Occipital lobe (tissue), 2 donors: ENCODE results near the gene SMIM12. TPM values are rescaled to one million over a fixed set of nuclear protein-coding genes. Genes with fewer than 3 reads are reported as not detected.

Source experiments
- DNase-seq: peaks from one replicate; lab custom pipeline; 2025; lab: John Stamatoyannopoulos, UW
- total RNA-seq: library from RNA; depleted of rRNA; stranded (reverse); fragments of >200 nt; gene quantifications from one replicate; pipeline ENCODE4 v1.2.3, GENCODE V29; 2014

SMIM12 gene, protein sequence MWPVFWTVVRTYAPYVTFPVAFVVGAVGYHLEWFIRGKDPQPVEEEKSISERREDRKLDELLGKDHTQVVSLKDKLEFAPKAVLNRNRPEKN
- 8.6 TPM for total RNA-seq

DNA sequence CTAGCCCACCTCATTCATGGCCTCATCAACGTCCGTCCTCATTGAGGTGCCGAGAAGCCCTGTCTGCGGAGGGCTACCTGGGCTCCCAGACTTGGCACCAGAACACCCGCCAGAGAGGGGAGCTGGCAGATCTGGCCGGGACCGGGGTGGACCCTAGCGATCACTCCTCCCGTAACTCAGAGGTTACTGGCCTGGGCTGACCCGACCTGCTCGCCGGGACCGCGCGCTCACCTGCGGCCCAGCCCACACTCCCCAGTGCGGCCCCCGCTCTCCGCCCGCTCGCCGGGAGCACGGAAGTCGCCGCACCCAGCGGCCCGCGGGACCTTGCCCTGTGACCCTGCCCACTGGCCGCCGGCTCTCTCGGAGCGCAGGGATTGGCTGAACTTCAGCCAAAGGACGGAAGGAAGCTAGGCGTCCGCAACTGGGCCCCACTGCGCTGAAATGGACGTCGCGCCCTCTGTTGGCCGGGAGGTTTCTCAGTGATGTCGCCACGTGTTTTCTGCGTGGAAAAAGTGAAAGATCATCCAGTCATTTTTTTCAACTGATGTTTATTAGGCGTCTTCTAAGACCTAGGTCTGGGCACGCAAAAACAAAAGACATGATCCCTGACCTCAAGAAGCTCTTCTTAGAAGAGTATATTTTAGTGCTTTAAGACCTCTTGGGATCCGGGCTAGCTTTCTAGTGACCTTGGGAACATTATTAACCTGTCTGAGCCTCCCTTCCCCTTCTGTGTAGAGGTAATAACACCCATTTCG lies at the start of gene SMIM12:
Gene SMIM12 (minus strand): TSS at position 304 of the 755 bp plus-strand sequence. CDS start 3,772 bp downstream, outside the sequence.
- DNase-seq: peak; percentile 92

DNA sequence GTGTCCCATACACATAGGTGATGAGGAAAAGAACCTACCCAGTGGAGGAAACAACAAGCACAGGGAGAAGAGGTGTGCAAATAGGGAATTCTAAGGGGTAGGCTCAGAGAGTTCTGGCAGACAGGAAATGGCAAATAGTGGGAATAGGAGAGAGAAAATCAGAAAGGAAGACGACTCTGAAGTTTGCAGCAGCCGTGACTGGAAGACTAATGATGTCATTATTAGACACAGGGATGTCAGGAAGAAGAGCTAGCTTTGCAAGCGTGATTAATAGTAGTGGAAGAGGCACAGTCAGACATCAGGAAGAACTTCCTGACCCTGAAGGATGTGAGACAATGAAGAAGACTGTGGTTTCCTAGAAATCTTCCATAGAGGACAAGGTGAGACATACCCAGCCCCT lies 48.8 kb upstream of the SMIM12 start:
- DNase-seq: no peak

DNA sequence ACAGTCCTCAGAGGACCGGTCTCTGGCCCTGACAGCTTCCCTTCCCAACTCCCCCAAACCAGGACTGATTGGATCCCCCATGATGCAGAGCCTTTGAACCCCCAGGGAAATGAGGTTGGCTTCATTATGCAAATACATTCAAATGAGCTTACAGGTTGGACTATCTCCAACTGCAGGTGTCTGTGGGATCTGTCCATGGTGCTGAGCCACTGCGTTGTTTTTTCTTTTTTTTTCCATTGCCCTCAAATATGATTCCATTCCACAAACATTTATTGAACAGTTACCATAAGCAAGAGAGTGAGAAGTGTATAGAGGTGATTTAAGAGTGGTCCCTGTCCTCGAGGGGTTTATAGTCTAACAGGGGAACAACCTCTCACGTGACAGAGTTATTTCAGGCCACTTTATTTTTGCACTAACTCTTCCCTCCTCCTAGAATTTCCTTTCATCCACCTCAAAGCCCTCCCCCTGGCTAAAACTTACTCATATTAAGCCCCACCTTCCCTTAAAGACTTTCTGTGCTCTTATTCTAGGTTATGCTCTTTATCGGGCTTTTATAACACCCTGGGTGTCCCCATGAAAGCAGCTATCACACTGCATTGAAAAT lies 48.0 kb upstream of the SMIM12 start:
- no peak for DNase-seq

DNA sequence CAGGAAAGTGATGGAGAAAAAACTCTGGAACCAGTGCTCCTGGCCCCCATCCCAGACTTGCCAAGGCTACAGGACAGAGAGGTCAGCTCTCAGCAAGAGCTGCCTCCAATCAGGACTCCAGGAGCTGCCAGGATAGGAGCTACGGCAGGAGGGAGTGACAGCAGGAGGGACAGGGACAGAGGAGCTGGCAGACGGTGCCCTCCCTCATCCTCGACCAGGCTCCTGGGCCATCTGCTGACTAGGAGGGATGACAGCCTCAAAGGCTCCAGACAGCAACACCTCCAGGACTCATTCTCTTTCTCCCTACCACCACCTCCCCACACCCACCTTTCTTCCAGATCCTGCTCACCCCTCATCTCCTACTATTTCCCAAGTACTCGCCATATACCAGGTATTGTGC lies 47.2 kb upstream of the SMIM12 start:
- DNase-seq: peak; percentile 25

DNA sequence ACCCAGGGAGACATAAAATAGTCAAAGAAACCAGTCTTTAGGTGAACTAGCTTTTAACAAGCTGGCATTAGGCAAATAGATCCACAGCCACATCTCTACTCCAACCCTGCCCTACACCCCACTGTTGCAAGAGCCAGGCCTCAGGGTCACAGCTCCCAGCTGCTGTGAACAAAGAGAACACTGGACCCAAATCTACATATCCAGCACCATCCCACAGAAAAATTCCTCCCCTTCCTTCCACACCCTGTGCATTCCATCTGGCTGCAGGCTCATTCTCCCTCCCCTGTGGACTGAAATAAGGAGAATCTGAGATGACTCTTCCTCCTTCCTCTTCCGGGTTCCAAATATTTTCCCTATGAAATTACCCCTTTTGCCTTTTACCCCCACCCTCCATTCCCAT lies 46.7 kb upstream of the SMIM12 start:
- DNase-seq: no peak

DNA sequence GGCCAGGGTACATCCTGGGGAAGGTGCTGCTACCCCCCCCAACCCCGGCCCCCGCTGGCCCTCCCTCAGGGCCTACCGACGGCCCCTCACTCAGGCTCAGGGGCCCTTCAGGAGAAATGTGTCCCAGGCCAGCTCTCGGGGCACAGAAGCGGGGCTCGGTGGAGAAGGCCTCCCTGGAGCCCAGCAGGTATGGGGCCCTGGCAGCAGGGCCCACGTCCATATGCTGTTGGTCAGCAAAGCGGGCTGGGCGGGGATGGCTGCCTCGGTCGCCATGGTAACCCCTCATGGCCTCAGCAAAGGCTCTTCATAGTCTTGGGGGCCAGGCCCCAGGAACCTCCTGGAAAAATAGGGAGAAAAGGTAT lies 45.5 kb upstream of the SMIM12 start:
- DNase-seq: no peak

DNA sequence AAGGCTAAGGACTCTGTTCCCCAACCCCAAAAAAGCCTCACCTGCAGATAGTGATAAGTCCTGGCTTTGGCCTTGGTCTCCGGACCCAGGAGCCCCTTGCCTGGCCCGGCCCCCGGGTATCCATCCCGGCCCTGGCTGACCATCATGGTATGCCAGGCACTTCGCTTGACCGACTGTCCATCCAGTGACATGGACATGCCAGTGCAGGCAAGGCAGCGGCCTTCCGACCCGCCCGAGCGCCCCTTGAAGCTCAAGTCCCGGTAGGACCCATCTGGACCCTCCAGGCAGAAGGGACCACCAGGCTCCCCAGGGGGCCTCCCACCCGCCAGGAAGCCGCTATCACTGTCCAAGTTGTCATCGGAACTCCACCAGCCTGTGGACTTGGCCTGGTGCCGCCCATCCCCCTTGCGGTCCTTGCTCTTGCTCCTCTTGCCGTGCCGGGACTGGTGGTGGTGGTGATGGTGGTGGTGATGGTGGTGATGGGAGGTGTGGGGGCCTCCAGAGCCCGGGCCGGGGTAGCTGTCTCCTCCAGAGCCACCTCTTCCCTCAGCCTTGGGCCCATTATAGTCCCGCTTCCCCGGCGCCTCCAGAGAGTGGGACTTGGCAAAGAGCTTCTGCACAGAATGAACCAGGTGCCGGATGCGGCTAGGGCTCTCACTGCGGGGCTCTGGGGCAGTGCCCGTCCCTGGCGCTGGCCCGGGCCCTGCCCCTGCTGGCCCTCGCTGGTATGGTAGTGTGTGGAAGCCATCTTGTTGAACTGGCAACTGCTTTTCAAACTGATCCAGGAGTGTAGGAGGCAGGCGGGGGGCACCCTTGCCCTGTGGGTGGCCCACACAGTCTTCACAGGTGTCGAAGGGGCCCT lies 44.9 kb upstream of the SMIM12 start:
- no peak for DNase-seq

DNA sequence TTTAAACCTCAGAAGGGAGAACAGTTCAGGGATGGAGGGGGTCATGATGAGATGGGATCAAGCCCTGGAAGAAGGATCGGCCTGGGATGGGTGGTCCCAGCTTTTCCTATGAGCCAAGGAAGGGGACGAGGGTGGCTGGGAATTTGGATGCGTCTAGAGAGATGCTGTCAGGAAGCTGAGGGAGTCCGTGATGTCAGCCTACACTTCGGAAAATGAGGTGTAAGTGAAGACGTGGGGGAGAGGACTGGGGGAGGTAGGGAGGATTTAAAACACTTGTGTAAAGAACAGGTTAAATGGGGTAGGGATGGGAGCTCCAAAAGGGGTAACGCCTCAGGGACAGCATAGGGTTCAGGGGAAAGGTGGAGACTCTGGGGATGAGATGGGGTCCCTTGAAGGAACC lies 42.4 kb upstream of the SMIM12 start:
- DNase-seq: no peak

DNA sequence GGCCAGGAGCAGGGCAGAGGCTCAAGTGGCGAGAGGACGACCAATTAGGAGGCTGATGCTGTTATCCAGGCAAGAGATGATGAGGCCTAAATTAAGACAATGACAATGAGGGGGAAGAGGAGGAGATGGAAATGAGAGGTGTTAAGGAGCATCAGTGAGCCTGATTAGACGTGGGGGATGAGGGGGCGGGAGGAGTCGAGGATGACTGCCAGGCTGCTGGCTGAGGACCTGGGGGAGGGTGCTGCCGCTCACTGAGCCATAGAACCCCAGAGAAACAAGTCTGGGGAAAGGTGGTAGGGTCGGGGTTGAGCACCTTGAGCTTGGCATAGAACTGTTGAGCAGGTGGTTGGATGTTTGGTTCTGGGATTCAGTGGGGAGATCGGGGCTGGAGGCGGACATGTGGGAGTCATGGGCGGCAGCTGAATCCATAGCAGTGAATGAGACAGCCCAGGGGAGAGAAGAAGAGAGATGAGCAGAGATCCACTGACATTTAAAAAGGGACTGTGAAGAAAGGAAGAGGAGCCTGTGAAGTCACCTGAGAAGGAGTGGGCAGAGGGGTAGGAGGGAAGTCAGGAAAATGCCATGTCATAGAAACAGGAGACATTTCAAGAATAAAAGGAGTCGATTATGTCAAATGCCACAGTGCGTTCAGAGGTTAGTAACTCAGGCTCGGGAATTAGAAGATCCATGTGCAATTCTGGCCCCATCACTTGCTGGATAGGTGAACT lies 41.4 kb upstream of the SMIM12 start:
- peak; percentile 36 for DNase-seq

DNA sequence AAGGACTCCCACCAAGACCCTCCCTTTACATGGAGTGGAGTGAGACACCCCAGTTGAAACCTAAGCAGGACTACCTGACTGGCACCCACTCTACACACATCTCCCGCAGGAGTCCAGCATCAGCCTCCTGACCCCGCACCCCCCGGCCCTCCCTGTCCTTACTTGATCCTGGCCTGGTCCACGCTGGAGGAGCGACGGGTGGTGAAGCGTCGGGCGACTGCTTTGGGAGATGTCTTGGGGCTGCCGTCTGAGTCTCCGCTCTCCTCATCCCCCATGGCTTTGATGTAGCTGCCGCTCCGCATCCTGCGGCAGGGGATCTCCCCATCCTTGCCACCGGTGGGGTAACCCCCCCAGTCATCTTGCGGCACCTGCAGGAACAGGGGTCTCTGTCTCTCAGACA lies 40.4 kb upstream of the SMIM12 start:
- DNase-seq: no peak

DNA sequence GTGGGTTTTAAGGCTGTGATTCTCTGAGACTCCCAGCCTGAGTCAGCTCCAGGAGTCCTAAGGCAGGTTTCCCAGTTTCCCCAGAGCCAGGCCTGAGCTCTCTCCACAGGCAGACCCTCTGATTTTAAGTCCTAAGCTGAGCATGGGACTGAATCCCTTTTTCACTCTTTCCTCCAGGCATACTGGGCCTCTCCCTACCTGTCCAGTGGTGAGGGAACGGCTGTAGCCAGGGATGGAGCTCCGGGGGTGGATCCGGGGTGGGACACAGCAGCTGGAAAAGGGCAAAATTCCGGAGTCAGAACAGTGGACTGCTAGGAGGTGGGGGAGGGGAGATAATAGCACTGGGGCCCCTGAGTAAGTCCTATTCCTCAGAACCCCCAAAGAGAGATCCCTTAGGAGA lies 39.9 kb upstream of the SMIM12 start:
- DNase-seq: no peak

DNA sequence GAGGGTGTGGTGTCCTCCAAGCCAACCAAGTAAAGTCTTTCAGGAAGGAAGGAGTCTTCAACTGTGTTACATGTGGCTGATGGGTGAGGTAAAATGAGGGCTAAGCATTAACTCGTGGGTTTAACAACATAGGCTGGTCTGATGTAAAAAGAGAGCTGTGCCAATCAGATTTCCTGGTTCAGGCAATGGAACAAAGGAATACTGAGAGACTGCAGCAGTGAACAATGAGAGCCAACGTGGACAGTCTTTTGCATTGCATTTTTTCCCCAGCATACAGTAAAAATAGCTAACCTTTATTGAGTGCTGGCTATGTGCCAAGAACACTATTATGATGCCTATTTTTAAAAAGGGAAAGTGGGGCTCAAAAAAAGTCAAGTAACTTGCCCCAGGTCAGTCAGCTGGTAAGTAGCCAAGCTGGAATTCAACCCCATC lies 38.8 kb upstream of the SMIM12 start:
- no peak for DNase-seq

DNA sequence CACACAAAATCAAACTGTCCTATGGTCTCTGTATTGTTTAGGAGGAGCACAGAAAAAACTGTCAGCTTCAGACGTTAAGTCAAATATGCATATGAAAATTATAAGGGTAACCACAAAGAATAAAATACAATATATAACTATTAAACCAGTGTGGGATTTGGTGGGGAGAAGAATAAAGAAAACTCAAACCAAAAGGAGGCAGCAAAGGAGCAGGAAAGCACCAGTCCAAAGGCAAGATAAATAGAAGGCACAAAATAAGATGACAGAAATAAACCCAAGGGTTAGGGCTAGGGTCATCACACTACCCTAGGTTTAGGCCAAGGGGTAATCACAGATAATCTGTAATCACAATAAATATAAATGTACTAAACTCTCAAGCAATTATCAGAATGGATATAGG lies 37.1 kb upstream of the SMIM12 start:
- no peak for DNase-seq

DNA sequence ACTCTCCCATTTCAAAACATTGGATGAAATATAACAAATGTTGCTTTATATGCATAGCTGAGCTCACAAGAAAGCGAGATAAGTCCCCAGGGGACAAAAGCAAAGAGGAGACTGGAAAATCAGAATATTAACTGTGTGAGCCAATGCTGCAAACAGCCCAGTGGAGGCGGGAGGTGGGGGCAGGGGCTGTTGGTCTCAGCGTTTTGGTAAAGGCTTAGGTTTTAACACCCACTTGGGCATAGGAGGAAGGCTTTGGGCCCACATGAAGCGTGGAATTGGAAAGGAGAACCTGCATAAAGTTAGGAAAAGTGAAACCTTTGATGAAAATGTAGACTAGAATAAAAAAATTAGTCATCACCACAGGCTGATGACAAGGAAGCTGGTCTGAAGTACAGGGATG lies 30.2 kb upstream of the SMIM12 start:
- DNase-seq: no peak

DNA sequence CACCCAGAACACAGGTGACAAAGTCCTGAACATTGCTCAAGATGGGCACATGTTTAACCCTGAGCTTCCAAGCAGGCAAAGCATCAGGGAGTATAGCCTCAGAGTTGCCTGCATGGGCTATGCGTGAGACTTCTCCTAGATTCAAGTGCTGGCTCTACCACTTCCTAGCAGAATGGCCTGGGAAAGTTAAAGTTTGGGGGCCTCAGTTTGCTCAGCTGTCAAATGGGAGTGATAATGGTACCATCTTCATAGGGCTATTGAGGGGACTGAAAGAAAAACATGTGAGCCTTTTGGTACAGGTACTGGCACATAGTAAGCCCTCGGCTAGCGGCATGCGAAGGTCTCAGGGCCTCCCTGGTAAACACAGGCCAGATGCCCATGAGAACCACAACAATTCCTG lies 28.0 kb upstream of the SMIM12 start:
- no peak for DNase-seq

DNA sequence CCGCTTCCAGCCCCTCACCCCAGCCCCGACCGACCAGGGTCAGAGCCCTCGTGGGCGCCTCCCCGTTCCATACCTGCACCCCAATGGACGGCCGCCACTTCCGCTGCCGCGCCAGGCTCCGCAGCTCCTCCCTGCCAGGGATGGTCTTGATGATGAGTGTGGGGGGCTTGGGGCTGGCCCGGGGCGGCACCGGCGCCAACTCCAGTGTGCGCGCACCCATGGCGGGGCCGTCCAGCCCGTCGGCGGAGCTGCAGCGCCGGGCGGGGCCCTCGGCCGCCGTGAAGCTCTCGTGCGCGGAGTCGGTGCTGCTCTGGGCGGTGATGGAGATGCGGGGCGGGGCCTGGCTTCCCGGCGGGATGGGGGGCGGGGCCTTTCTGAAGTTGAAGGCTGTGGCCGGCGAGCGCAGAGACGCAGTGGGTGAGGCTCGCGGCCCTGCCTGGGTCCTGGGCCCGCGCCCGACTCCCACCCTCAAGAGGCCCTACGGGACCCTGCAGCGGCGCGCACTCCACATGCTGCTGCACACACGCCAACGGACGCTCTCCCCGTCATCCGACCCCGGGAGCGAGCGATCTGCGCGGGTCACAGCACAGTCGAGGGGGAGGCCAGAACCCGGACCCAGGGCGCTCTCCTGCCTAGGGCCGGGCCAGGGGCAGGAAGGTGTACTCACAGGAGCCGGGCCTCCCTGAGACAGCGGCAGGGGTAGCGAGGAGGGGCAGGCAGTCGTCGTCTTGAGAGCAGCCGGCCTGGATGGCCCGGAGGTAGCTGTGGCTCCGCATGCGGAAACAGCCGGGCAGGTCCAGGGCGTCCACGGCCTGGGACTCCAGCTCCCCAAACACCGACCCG lies 26.1 kb upstream of the SMIM12 start:
- no peak for DNase-seq

DNA sequence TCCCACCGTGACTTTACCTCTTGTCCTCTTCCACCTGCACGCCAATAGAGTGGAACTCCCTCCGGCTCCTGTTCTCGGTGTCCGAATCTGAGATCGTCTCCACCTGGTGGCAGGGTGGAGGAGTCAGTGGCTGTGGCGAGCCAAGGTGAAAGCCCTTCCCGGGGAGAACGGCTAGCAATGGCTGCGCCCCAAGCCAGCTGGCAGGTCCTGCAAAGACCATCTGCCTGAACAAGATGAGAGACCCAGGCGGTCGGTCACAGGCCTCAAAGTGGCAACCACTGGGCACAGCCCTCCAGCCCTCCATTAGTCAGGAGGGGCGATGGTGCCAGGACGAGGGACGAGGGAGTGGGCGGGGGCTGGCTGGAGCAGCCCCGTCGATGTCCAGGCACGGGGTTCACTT lies 25.4 kb upstream of the SMIM12 start:
- no peak for DNase-seq

DNA sequence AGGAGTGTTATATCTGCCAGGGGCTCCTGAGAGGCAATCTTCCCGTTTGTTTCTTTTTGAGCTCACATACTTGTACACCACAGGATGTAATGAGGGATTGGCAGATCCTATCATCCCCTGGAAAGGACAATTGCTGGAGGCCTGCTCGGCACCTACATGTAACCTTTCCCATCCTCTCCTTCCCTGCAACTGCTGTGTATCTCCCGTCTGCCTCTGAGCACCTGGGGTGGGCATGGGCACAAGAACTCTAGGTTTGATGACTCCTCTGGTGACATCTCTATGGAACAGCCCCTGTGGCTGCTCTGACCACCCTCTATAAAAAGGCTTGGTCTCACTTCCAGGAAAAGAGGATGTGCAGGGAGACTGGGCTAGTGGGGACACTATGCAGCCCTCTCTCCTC lies 25.0 kb upstream of the SMIM12 start:
- DNase-seq: no peak

DNA sequence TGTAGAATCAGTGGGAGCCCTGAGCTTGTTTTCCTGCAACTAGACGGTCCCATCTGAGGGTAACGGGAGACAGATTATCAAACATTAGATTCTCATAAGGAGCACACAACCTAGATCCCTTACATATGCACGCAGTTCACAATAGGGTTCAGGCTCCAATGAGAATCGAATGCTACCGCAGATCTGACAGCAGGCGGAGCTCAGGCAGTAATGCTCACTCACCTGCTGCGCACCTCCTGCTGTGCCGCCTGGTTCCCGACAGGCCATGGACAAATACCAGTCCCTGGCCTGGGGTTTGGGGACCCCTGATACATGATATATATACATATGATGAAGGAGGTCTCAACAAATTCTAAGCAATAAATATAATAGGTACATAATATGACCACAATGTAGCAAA lies 19.7 kb upstream of the SMIM12 start:
- no peak for DNase-seq

DNA sequence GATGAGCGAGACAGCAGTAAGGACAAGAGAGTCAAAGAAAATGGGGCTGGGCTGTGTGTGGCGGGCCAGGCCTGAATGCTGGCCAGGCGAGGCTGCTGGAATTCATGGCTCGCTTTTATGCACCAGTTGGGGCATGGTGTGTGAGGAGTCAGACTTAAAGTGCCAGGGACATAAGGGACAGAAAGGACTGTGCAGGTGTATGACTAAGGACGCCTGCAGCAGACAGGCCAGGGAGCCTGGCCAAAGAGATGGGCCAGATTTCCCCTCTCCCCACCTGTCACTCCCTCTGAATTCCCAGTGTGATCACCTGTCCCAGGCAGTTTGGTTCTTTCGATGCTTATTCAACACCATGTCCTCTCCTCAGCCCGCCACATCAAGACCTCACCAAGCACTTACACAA lies 16.9 kb upstream of the SMIM12 start:
- no peak for DNase-seq
